GM12878 (cell line): ENCODE data around the gene UBE3D. TPM values are rescaled to one million over a fixed set of nuclear protein-coding genes. Genes with fewer than 3 reads are reported as not detected.

ENCODE experiments used
- ATAC-seq: fragments of 200-7000 bp; cut with Tn5 transposase; 3 replicates; pipeline ENCODE4 v1.9.1; 2020; ENCODE audit warnings: mild to moderate bottlenecking, moderate library complexity
- BruUV-seq: library from RNA; stranded (reverse); fragments of 400-500 nt; replicated peaks from 2 replicates; lab custom pipeline; 2021; lab: Mats Ljungman, UMichigan
- CTCF ChIA-PET: fragments of 300-600 bp; sonication (Branson Sonifier 250); formaldehyde crosslinking; extraction: SDS; loops from one replicate; lab custom pipeline; 2021; ENCODE audit warnings: inconsistent platforms; lab: Yijun Ruan, JAX
- POLR2A ChIA-PET: fragments of 350-600 bp; formaldehyde crosslinking; extraction: SDS; loops from one replicate; lab custom pipeline; 2021; ENCODE audit warnings: inconsistent platforms; lab: Charles Lee
- RAD21 ChIA-PET: fragments of 300-600 bp; sonication (Branson Sonifier 250); formaldehyde crosslinking; loops from one replicate; lab custom pipeline; 2023; ENCODE audit warnings: antibody characterized with exemption; ENCODE audit not compliant: unreplicated experiment; lab: Charles Lee
- SMC1A ChIA-PET: fragments of 300-600 bp; sonication (Branson Sonifier 250); formaldehyde crosslinking; loops from one replicate; lab custom pipeline; 2023; ENCODE audit not compliant: unreplicated experiment, uncharacterized antibody; lab: Charles Lee
- DNase-seq: peaks from one replicate; pipeline ENCODE4 v3.0.0-alpha.2; 2011; ENCODE audit warnings: low read depth, low spot score
- FAIRE-seq: peaks from 3 replicates; lab custom pipeline; 2011; peaks lifted over from hg19 to GRCh38; lab: Jason Lieb, UNC
- H2AFZ ChIP-seq: 2 replicates; pipeline ENCODE4 v1.6.0; 2011; ENCODE audit warnings: low read depth, low read length, control low read depth; ENCODE audit not compliant: control insufficient read depth
- H3K27ac ChIP-seq: 2 replicates; pipeline ENCODE4 v1.5.1; 2011; ENCODE audit warnings: control low read depth; ENCODE audit not compliant: control insufficient read depth, insufficient read depth
- H3K27me3 ChIP-seq, 2 experiments: replicated peaks in 1 of 2; 2 replicates each; pipeline versions ENCODE4 v1.6.0 to v1.6.1; 2011; ENCODE audit warnings: low read length in 1 of 2; ENCODE audit not compliant: control insufficient read depth in 2 of 2, insufficient read depth in 2 of 2
- H3K36me3 ChIP-seq, 2 experiments: 2 replicates each; pipeline ENCODE4 v1.5.1; 2011; ENCODE audit warnings: low read length in 1 of 2; ENCODE audit not compliant: control insufficient read depth in 2 of 2, insufficient read depth in 2 of 2
- H3K4me1 ChIP-seq: 2 replicates; pipeline ENCODE4 v1.6.1; 2011; ENCODE audit warnings: mild to moderate bottlenecking, low read length, moderate library complexity, mixed read lengths; ENCODE audit not compliant: control insufficient read depth, insufficient read depth
- H3K4me2 ChIP-seq: 2 replicates; pipeline ENCODE4 v1.6.0; 2011; ENCODE audit warnings: control low read depth; ENCODE audit not compliant: control insufficient read depth, insufficient read depth
- H3K4me3 ChIP-seq: fragments of 200-600 bp; sonication (generic); 2 replicates; pipeline ENCODE4 v1.5.1; 2016
- H3K79me2 ChIP-seq: 2 replicates; pipeline ENCODE4 v1.6.0; 2011; ENCODE audit warnings: low read length; ENCODE audit not compliant: control insufficient read depth, insufficient read depth
- H3K9ac ChIP-seq: 2 replicates; pipeline ENCODE4 v1.8.0; 2011; ENCODE audit warnings: low read length, control low read depth, mixed read lengths; ENCODE audit not compliant: control insufficient read depth, insufficient read depth
- H3K9me3 ChIP-seq: replicated peaks from 3 replicates; pipeline ENCODE4 v1.5.1; 2011; ENCODE audit warnings: mild to moderate bottlenecking, low read length; ENCODE audit not compliant: control insufficient read depth, insufficient read depth
- H4K20me1 ChIP-seq: 2 replicates; pipeline ENCODE4 v1.6.0; 2011; ENCODE audit not compliant: control insufficient read depth, insufficient read depth
- CUX1 ChIP-seq: IDR thresholded peaks from 2 replicates; pipeline ENCODE4 v1.6.1; 2012; ENCODE audit warnings: improper control_type of control experiment, low read depth, low read length; ENCODE audit not compliant: insufficient replicate concordance
- KLF5 ChIP-seq: fragments of 450-650 bp; IDR thresholded peaks from 2 replicates; pipeline ENCODE4 v1.6.1; 2014; ENCODE audit warnings: mild to moderate bottlenecking; ENCODE audit not compliant: partially characterized antibody
- POLR2AphosphoS5 ChIP-seq: IDR thresholded peaks from 2 replicates; pipeline ENCODE4 v1.6.1; 2011; ENCODE audit warnings: mild to moderate bottlenecking, low read length, inconsistent platforms
- SREBF1 ChIP-seq: IDR thresholded peaks from 2 replicates; pipeline ENCODE4 v1.6.1; 2012; ENCODE audit warnings: mild to moderate bottlenecking, low read length
- YBX1 ChIP-seq: fragments of 450-650 bp; IDR thresholded peaks from 2 replicates; pipeline ENCODE4 v1.6.1; 2016; ENCODE audit warnings: antibody characterized with exemption
- ZNF217 ChIP-seq: fragments of 450-650 bp; IDR thresholded peaks from 2 replicates; pipeline ENCODE4 v1.6.1; 2017; ENCODE audit warnings: antibody characterized with exemption, mild to moderate bottlenecking
- ZSCAN29 ChIP-seq: fragments of 450-650 bp; IDR thresholded peaks from 2 replicates; pipeline ENCODE4 v1.6.1; 2017; ENCODE audit warnings: mild to moderate bottlenecking, moderate library complexity
- WGBS: methylation state at CpG from one replicate; pipeline ENCODE4 v1.1.6; 2016; ENCODE audit warnings: low lambda C conversion rate; ENCODE audit not compliant: insufficient replicate concordance, insufficient coverage; ENCODE audit errors: missing lambda C conversion rate; 5-methylcytosine and 5-hydroxymethylcytosine counted together
- in situ Hi-C: fragments of 300-500 bp; cut with MboI; formaldehyde crosslinking; loops from 9 replicates; pipeline ENCODE4 v1.14.3; 2018; ENCODE audit warnings: mixed read lengths
- intact Hi-C: fragments of 100-400 bp; cut with micrococcal nuclease; formaldehyde crosslinking; loops from one replicate; pipeline ENCODE4 v1.14.2; 2022; ENCODE audit not compliant: unreplicated experiment
- polyA plus RNA-seq, 11 experiments: library from polyadenylated mRNA; depleted of rRNA in 4 of 11; unstranded in 6 of 11; stranded (reverse) in 5 of 11; fragments of >200 nt; fragmentation: Nextera tagmentation in 4 of 11; fragmentation: Illumina TruSeq in 1 of 11; extraction: Ambion mirVana in 4 of 11; extraction: Trizol in 1 of 11; gene quantifications; 1 replicate in 1 of 11; 2 replicates in 10 of 11; pipeline versions ENCODE4 v1.2.1 to v1.2.3, GENCODE V29; 2011 to 2016; ENCODE audit warnings: inconsistent platforms in 2 of 11, missing spikeins in 2 of 11, low read depth in 1 of 11
- total RNA-seq, 4 experiments: library from RNA; depleted of rRNA in 3 of 4; stranded (reverse); fragments of >200 nt in 3 of 4; fragmentation: Illumina TruSeq in 1 of 4; extraction: Trizol in 1 of 4; gene quantifications; 2 replicates each; pipeline versions ENCODE4 v1.2.1 to v1.2.3, GENCODE V29; 2013 to 2021
- TF ChIP-seq, protein P1 (sequence below): fragments of 450-650 bp; IDR thresholded peaks from 2 replicates; pipeline ENCODE4 v1.6.1; 2017; ENCODE audit warnings: mild to moderate bottlenecking

Gene UBE3D
- total and polyA plus RNA-seq, 10 of the 15 experiments (the other 5 are each of a cell fraction or from before 2014, with no cell fraction given): 4.3 to 9.0 (median 7.5) TPM

DNA sequence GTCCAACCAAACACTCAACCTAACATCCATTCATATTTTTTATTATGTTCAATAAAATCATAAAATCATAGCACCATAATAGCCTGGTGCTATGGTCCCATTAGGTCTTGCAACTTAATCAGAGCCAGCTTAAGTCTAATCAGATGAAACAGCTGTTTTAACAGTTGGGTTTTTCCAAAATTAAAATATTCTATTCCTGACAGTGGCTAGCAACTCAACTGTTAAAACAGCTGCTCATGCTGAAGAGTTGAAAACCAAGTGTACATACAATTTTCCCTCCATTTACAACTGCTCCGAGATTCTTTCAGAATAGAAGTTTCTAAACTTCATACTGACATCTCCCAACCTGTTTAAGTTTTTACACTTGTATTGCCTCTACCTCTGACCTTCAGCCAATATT is 89.5 kb downstream of the UBE3D start:
- Histone ChIP-seq H3K36me3 (no peaks in the 10 kb centered on the region), H4K20me1 (no peaks in the 10 kb centered on the region)
- ATAC-seq: no peak
- TF ChIP-seq SREBF1 (no peak), POLR2AphosphoS5 (no peak)
- TF ChIP-seq, protein P1, sequence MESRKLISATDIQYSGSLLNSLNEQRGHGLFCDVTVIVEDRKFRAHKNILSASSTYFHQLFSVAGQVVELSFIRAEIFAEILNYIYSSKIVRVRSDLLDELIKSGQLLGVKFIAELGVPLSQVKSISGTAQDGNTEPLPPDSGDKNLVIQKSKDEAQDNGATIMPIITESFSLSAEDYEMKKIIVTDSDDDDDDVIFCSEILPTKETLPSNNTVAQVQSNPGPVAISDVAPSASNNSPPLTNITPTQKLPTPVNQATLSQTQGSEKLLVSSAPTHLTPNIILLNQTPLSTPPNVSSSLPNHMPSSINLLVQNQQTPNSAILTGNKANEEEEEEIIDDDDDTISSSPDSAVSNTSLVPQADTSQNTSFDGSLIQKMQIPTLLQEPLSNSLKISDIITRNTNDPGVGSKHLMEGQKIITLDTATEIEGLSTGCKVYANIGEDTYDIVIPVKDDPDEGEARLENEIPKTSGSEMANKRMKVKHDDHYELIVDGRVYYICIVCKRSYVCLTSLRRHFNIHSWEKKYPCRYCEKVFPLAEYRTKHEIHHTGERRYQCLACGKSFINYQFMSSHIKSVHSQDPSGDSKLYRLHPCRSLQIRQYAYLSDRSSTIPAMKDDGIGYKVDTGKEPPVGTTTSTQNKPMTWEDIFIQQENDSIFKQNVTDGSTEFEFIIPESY: no peak
- TF ChIP-seq, all 136 proteins: peak for 0
- no peaks in the 10 kb centered on the region for H3K9me3 ChIP-seq
- H3K4me2 ChIP-seq: no peak overlapping the region
- H3K27me3 ChIP-seq: no peaks in the 10 kb centered on the region
- H3K4me1 ChIP-seq: no peaks in the 10 kb centered on the region
- no peak overlapping the region for H3K27ac ChIP-seq
- ChIA-PET CTCF (no interaction called here), RAD21 (no interaction called here), SMC1A (no interaction called here), POLR2A (no interaction called here)
- BruUV-seq: no TSS peak
- H3K9ac ChIP-seq: no peak overlapping the region
- in situ Hi-C loops: no loop called here
- no peak overlapping the region for H3K4me3 ChIP-seq
- H2AFZ ChIP-seq: no peak overlapping the region
- 94% methylated on average over 1 of the region's 1 CpG for WGBS
- intact Hi-C loops: no loop called here
- DNase-seq: no peak
- FAIRE-seq: no peak
- no peaks in the 10 kb centered on the region for H3K79me2 ChIP-seq

- Histone ChIP-seq H3K4me3 (no peak overlapping the region), H3K27me3 (no peaks in the 10 kb centered on the region), H3K4me2 (no peak overlapping the region), H3K9ac (no peak overlapping the region), H3K27ac (no peak overlapping the region), H4K20me1 (no peaks in the 10 kb centered on the region), H2AFZ (no peak overlapping the region), H3K36me3 (no peaks in the 10 kb centered on the region), H3K79me2 (no peaks in the 10 kb centered on the region), H3K9me3 (no peaks in the 10 kb centered on the region), H3K4me1 (no peaks in the 10 kb centered on the region)
- RAD21 ChIA-PET: interaction anchor here (0.6 kb wide), 1 partner anchor 29 kb away, joined by 4 read pairs; no protein-coding TSS in a partner anchor
- CTCF ChIA-PET: interaction anchor here (0.7 to 1.3 kb wide), 2 partner anchors 23 to 93 kb away, joined by 3 read pairs; partner anchors contain the start of gene UBE3D
- no TSS peak for BruUV-seq
- 99% methylated on average over 3 of the region's 3 CpGs for WGBS
- DNase-seq (no peak), ATAC-seq (no peak), FAIRE-seq (no peak)
- POLR2A ChIA-PET: no interaction called here
- SMC1A ChIA-PET: interaction anchor here (1.7 kb wide), 1 partner anchor 11 kb away, joined by 5 read pairs; no protein-coding TSS in a partner anchor
- intact Hi-C loops: no loop called here
- in situ Hi-C loops: no loop called here
- no peak for TF ChIP-seq YBX1
- no peak for TF ChIP-seq ZNF217
- TF ChIP-seq KLF5: no peak
- TF ChIP-seq ZSCAN29: no peak
- TF ChIP-seq CUX1: no peak
These were observed 93.7 kb downstream of the UBE3D start for GRCh38 chr6:82971877-82972460.
